Measurements from ENCODE around the gene NFATC1.

NFATC1 gene

GRCh38 chr18:79507546-79508480, 112.1 kb downstream of the NFATC1 start:
- no peak for DNase-seq (ENCODE audit: low read depth)

GRCh38 chr18:79508565-79509535, 113.1 kb downstream of the NFATC1 start:
- DNase-seq (ENCODE audit: low read depth), result no peak

GRCh38 chr18:79509536-79509930, 113.8 kb downstream of the NFATC1 start:
- no peak for DNase-seq (ENCODE audit: low read depth)

- no peak for DNase-seq (ENCODE audit: low read depth)
Observed at GRCh38 chr18:79510046-79510685, 114.4 kb downstream of the NFATC1 start.

GRCh38 chr18:79510731-79511241, 115.1 kb downstream of the NFATC1 start:
- DNase-seq (ENCODE audit: low read depth), result no peak

- DNase-seq (ENCODE audit: low read depth), result no peak
Observed at GRCh38 chr18:79511271-79511670, 115.5 kb downstream of the NFATC1 start.

GRCh38 chr18:79511671-79512301, 116.1 kb downstream of the NFATC1 start:
- DNase-seq (ENCODE audit: low read depth), result no peak

GRCh38 chr18:79512461-79513380, 117.0 kb downstream of the NFATC1 start:
- DNase-seq (ENCODE audit: low read depth), result no peak

GRCh38 chr18:79513381-79514081, 117.8 kb downstream of the NFATC1 start:
- no peak for DNase-seq (ENCODE audit: low read depth)

- DNase-seq (ENCODE audit: low read depth), result no peak
Observed at GRCh38 chr18:79515331-79515730, 119.6 kb downstream of the NFATC1 start.

- DNase-seq (ENCODE audit: low read depth), result no peak
Observed at GRCh38 chr18:79515944-79516351, 120.2 kb downstream of the NFATC1 start.

- no peak for DNase-seq (ENCODE audit: low read depth)
Observed at GRCh38 chr18:79516441-79516931, 120.8 kb downstream of the NFATC1 start.

GRCh38 chr18:79517341-79517740, 121.6 kb downstream of the NFATC1 start:
- DNase-seq (ENCODE audit: low read depth), result no peak

- DNase-seq (ENCODE audit: low read depth), result no peak
Observed at GRCh38 chr18:79518028-79518682, 122.4 kb downstream of the NFATC1 start.

GRCh38 chr18:79518683-79519128, 123.0 kb downstream of the NFATC1 start:
- DNase-seq (ENCODE audit: low read depth), result no peak

- DNase-seq (ENCODE audit: low read depth), result no peak
Observed at GRCh38 chr18:79519751-79520477, 124.2 kb downstream of the NFATC1 start.

- DNase-seq (ENCODE audit: low read depth), result no peak
Observed at GRCh38 chr18:79520478-79521390, 125.0 kb downstream of the NFATC1 start.

Data from stimulated activated CD8-positive, alpha-beta memory T cell treated with anti-CD3 and anti-CD28 coated beads, Interleukin-7, amount 100 ng/mL, for 24 hours (primary cell).